HEK293 (cell line): ENCODE results near the gene KLK7.

Experiments used
- CTCF ChIA-PET: fragments of 350-600 bp; formaldehyde crosslinking; extraction: SDS; loops from one replicate; lab custom pipeline; 2021; ENCODE audit warnings: antibody characterized with exemption; lab: Yijun Ruan, JAX
- POLR2A ChIA-PET: fragments of 300-600 bp; formaldehyde crosslinking; extraction: SDS; loops from one replicate; lab custom pipeline; 2020; ENCODE audit warnings: antibody characterized with exemption, inconsistent platforms; lab: Yijun Ruan, JAX
- H3K27ac ChIP-seq: fragments of 200-500 bp; sonication (Bioruptor generic); 2 replicates; pipeline ENCODE4 v1.5.1; 2014; ENCODE audit warnings: low read depth, low read length, control low read depth, inconsistent platforms; ENCODE audit errors: extremely low read depth
- H3K36me3 ChIP-seq, 2 experiments: fragments of 200-500 bp in 1 of 2; sonication (Bioruptor generic) in 1 of 2; 1 replicate in 1 of 2; 2 replicates in 1 of 2; pipeline ENCODE4 v1.5.1; 2014 to 2017; ENCODE audit warnings: inconsistent platforms in 2 of 2, low read length in 2 of 2; ENCODE audit not compliant: control insufficient read depth in 2 of 2, insufficient read depth in 1 of 2
- H3K4me1 ChIP-seq: fragments of 200-500 bp; sonication (Bioruptor generic); 2 replicates; pipeline ENCODE4 v1.5.1; 2014; ENCODE audit warnings: mild to moderate bottlenecking, low read length, inconsistent platforms; ENCODE audit not compliant: control insufficient read depth, insufficient read depth
- H3K4me3 ChIP-seq: 2 replicates; pipeline ENCODE4 v1.5.1; 2011; ENCODE audit warnings: low read depth, mild to moderate bottlenecking, control low read depth, low read length, moderate library complexity
- H3K9me3 ChIP-seq: fragments of 200-500 bp; sonication (Bioruptor generic); 2 replicates; pipeline ENCODE4 v1.5.1; 2014; ENCODE audit warnings: low read depth, low read length, inconsistent platforms; ENCODE audit not compliant: control insufficient read depth, insufficient read depth
- GFI1B ChIP-seq: fragments of 450-650 bp; formaldehyde crosslinking; IDR thresholded peaks from 2 replicates; pipeline ENCODE4 v1.5.1; 2016; ENCODE audit warnings: missing biosample characterization, missing genetic modification characterization
- MEIS1 ChIP-seq: sonication (generic); formaldehyde crosslinking; IDR thresholded peaks from 2 replicates; pipeline ENCODE4 v1.8.1; 2022; ENCODE audit warnings: missing genetic modification reagents, mild to moderate bottlenecking, borderline replicate concordance
- ZEB2 ChIP-seq: fragments of 450-650 bp; formaldehyde crosslinking; IDR thresholded peaks from 2 replicates; pipeline ENCODE4 v1.5.1; 2016; ENCODE audit warnings: missing biosample characterization, missing genetic modification characterization
- ZFHX2 ChIP-seq: fragments of 450-650 bp; formaldehyde crosslinking; conservative IDR thresholded peaks from 2 replicates; pipeline ENCODE4 v1.5.1; 2016; ENCODE audit warnings: missing biosample characterization, missing genetic modification characterization
- ZFP69B ChIP-seq: fragments of 450-650 bp; formaldehyde crosslinking; IDR thresholded peaks from 2 replicates; pipeline ENCODE4 v1.5.1; 2016; ENCODE audit warnings: missing biosample characterization, missing genetic modification characterization
- ZNF140 ChIP-seq: fragments of 450-650 bp; formaldehyde crosslinking; IDR thresholded peaks from 2 replicates; pipeline ENCODE4 v1.5.1; 2016; ENCODE audit warnings: missing biosample characterization, missing genetic modification characterization
- ZNF157 ChIP-seq: fragments of 450-650 bp; formaldehyde crosslinking; IDR thresholded peaks from 2 replicates; pipeline ENCODE4 v1.5.1; 2016; ENCODE audit warnings: missing biosample characterization, missing genetic modification characterization
- ZNF571 ChIP-seq: fragments of 450-650 bp; formaldehyde crosslinking; IDR thresholded peaks from 2 replicates; pipeline ENCODE4 v1.5.0; 2017; ENCODE audit warnings: missing biosample characterization, missing genetic modification characterization
- ZNF654 ChIP-seq: fragments of 450-650 bp; formaldehyde crosslinking; IDR thresholded peaks from 2 replicates; pipeline ENCODE4 v1.5.1; 2016; ENCODE audit warnings: low read depth, missing biosample characterization, missing genetic modification characterization
- ZXDB ChIP-seq: fragments of 450-650 bp; formaldehyde crosslinking; IDR thresholded peaks from 2 replicates; pipeline ENCODE4 v1.5.1; 2016; ENCODE audit warnings: missing biosample characterization, missing genetic modification characterization
- TF ChIP-seq, protein P1 (sequence below): fragments of 450-650 bp; formaldehyde crosslinking; IDR thresholded peaks from 2 replicates; pipeline ENCODE4 v1.5.1; 2017; ENCODE audit warnings: missing biosample characterization, missing genetic modification characterization
- TF ChIP-seq, protein P2 (sequence below): fragments of 450-650 bp; formaldehyde crosslinking; IDR thresholded peaks from 2 replicates; pipeline ENCODE4 v1.5.1; 2016; ENCODE audit warnings: missing biosample characterization, missing genetic modification characterization
- TF ChIP-seq, protein P3 (sequence below): fragments of 450-650 bp; formaldehyde crosslinking; IDR thresholded peaks from 2 replicates; pipeline ENCODE4 v1.5.1; 2016; ENCODE audit warnings: missing biosample characterization, missing genetic modification characterization
- TF ChIP-seq, protein P4 (sequence below): fragments of 450-650 bp; formaldehyde crosslinking; IDR thresholded peaks from 2 replicates; pipeline ENCODE4 v1.5.1; 2016; ENCODE audit warnings: missing biosample characterization, missing genetic modification characterization
- TF ChIP-seq, protein P5 (sequence below): fragments of 450-650 bp; formaldehyde crosslinking; IDR thresholded peaks from 2 replicates; pipeline ENCODE4 v1.5.1; 2016; ENCODE audit warnings: missing biosample characterization, missing genetic modification characterization
- TF ChIP-seq, protein P6 (sequence below): fragments of 450-650 bp; formaldehyde crosslinking; IDR thresholded peaks from 2 replicates; pipeline ENCODE4 v1.5.1; 2016; ENCODE audit warnings: missing biosample characterization, missing genetic modification characterization

Gene KLK7

DNA sequence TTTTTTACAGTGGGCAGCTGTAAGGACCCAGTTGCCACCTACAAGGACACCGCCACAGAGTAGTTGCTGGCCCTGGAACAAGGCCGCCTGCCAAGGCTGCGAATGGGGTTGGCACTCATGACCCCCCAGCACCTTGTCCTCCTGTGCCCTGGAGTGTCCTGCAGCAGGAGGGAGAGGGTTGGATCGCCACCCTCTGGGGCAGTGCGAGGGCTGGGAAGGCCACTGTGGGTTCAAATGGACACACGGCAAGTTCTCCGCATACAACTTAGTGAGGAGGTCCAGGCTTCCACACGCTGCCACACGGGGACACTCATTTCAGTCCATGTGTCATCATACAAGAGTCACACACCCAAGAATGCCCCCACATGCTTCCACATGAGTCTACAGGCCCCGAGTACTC lies 16.7 kb upstream of the KLK7 start (continued):
- TF ChIP-seq, protein P1, sequence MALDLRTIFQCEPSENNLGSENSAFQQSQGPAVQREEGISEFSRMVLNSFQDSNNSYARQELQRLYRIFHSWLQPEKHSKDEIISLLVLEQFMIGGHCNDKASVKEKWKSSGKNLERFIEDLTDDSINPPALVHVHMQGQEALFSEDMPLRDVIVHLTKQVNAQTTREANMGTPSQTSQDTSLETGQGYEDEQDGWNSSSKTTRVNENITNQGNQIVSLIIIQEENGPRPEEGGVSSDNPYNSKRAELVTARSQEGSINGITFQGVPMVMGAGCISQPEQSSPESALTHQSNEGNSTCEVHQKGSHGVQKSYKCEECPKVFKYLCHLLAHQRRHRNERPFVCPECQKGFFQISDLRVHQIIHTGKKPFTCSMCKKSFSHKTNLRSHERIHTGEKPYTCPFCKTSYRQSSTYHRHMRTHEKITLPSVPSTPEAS = no peak
- TF ChIP-seq ZNF140 (no peak), ZXDB (tag by site-specific recombination) (no peak), ZNF571 (no peak)
- TF ChIP-seq, protein P2, sequence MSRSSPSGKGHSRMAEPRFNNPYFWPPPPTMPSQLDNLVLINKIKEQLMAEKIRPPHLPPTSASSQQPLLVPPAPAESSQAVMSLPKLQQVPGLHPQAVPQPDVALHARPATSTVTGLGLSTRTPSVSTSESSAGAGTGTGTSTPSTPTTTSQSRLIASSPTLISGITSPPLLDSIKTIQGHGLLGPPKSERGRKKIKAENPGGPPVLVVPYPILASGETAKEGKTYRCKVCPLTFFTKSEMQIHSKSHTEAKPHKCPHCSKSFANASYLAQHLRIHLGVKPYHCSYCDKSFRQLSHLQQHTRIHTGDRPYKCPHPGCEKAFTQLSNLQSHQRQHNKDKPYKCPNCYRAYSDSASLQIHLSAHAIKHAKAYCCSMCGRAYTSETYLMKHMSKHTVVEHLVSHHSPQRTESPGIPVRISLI = no peak

DNA sequence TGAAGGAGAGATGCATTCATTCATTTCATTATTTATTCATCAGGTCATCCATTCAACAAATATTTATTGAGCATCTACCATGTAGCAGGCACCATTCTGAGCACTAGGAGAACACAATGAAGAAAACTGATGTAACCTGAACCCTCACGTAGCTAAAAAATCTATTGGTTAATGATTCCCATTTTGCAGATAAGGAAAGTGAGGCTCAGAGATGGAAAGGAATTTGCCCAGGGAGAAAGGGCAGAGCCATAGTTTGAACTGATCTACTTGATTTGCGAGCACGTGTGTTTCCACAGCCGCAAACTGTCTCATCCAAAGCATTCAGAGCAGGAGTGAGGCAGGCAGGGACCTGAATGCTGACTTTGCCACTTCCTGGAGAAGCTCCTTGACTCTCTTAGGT lies 15.0 kb upstream of the KLK7 start:
- no peak overlapping the region for H3K4me3 ChIP-seq
- no peaks in the 10 kb centered on the region for H3K9me3 ChIP-seq
- ChIA-PET POLR2A (no interaction called here), CTCF (interaction anchor here (1.0 kb wide), 1 partner anchor 17 kb away, joined by 3 read pairs; no protein-coding TSS in a partner anchor)
- TF ChIP-seq ZNF654 (tag by site-specific recombination) (no peak), GFI1B (tag by site-specific recombination) (no peak)
- H3K4me1 ChIP-seq = no peaks in the 10 kb centered on the region
- H3K27ac ChIP-seq = no peak overlapping the region
- H3K36me3 ChIP-seq = no peaks in the 10 kb centered on the region

DNA sequence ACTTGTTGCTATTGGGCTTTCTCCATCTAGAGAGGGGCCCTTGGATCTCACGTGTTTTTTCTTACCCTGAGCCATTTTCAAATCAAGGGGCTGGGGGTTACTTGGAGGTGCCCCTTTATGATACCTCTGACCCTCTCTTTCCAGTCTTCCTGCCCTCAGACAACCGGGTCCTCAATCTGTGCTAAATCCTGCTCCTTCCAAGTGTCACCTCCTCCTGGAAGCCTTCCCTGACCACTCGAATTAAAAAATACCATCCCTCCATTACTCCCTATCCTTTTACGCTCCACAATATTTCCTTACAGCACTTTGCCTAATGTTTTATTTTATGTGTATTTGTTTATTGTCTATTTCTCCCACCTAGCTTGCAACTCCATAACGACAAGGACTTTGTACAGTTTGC lies 14.3 kb upstream of the KLK7 start:
- TF ChIP-seq ZFHX2 (tag by site-specific recombination) (no peak), ZNF157 (tag by site-specific recombination) (no peak), MEIS1 (CRISPR knock-in tag) (no peak), ZEB2 (tag by site-specific recombination) (no peak), ZFP69B (tag by site-specific recombination) (no peak)
- TF ChIP-seq, protein P3, sequence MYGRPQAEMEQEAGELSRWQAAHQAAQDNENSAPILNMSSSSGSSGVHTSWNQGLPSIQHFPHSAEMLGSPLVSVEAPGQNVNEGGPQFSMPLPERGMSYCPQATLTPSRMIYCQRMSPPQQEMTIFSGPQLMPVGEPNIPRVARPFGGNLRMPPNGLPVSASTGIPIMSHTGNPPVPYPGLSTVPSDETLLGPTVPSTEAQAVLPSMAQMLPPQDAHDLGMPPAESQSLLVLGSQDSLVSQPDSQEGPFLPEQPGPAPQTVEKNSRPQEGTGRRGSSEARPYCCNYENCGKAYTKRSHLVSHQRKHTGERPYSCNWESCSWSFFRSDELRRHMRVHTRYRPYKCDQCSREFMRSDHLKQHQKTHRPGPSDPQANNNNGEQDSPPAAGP (tag by site-specific recombination) = no peak
- TF ChIP-seq, protein P4, sequence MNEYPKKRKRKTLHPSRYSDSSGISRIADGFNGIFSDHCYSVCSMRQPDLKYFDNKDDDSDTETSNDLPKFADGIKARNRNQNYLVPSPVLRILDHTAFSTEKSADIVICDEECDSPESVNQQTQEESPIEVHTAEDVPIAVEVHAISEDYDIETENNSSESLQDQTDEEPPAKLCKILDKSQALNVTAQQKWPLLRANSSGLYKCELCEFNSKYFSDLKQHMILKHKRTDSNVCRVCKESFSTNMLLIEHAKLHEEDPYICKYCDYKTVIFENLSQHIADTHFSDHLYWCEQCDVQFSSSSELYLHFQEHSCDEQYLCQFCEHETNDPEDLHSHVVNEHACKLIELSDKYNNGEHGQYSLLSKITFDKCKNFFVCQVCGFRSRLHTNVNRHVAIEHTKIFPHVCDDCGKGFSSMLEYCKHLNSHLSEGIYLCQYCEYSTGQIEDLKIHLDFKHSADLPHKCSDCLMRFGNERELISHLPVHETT (tag by site-specific recombination) = no peak
- TF ChIP-seq, protein P5, sequence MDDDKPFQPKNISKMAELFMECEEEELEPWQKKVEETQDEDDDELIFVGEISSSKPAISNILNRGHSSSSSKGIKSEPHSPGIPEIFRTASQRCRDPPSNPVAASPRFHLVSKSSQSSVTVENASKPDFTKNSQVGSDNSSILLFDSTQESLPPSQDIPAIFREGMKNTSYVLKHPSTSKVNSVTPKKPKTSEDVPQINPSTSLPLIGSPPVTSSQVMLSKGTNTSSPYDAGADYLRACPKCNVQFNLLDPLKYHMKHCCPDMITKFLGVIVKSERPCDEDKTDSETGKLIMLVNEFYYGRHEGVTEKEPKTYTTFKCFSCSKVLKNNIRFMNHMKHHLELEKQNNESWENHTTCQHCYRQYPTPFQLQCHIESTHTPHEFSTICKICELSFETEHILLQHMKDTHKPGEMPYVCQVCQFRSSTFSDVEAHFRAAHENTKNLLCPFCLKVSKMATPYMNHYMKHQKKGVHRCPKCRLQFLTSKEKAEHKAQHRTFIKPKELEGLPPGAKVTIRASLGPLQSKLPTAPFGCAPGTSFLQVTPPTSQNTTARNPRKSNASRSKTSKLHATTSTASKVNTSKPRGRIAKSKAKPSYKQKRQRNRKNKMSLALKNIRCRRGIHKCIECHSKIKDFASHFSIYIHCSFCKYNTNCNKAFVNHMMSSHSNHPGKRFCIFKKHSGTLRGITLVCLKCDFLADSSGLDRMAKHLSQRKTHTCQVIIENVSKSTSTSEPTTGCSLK (tag by site-specific recombination) = no peak
- TF ChIP-seq, protein P6, sequence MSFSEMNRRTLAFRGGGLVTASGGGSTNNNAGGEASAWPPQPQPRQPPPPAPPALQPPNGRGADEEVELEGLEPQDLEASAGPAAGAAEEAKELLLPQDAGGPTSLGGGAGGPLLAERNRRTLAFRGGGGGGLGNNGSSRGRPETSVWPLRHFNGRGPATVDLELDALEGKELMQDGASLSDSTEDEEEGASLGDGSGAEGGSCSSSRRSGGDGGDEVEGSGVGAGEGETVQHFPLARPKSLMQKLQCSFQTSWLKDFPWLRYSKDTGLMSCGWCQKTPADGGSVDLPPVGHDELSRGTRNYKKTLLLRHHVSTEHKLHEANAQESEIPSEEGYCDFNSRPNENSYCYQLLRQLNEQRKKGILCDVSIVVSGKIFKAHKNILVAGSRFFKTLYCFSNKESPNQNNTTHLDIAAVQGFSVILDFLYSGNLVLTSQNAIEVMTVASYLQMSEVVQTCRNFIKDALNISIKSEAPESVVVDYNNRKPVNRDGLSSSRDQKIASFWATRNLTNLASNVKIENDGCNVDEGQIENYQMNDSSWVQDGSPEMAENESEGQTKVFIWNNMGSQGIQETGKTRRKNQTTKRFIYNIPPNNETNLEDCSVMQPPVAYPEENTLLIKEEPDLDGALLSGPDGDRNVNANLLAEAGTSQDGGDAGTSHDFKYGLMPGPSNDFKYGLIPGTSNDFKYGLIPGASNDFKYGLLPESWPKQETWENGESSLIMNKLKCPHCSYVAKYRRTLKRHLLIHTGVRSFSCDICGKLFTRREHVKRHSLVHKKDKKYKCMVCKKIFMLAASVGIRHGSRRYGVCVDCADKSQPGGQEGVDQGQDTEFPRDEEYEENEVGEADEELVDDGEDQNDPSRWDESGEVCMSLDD (tag by site-specific recombination) = no peak
- no peak overlapping the region for H3K4me3 ChIP-seq
- ChIA-PET CTCF (interaction anchor here (1.2 kb wide), 1 partner anchor 19 kb away, joined by 3 read pairs; no protein-coding TSS in a partner anchor), POLR2A (no interaction called here)
- no peaks in the 10 kb centered on the region for H3K9me3 ChIP-seq
- H3K27ac ChIP-seq = no peak overlapping the region
- no peaks in the 10 kb centered on the region for H3K4me1 ChIP-seq
- H3K36me3 ChIP-seq = no peaks in the 10 kb centered on the region
